ENCODE measurements around the gene GTF3C1. TPM values are rescaled to one million over a fixed set of nuclear protein-coding genes. Genes with fewer than 3 reads are reported as not detected.

The GTF3C1 gene
- total and polyA plus RNA-seq, 2 donors (not counting 1 experiment from before 2014, with no cell fraction given), result 31.2 to 49.6 TPM

GRCh38 chr16:27531826-27532800 lies 17.6 kb downstream of the GTF3C1 start:
- Histone ChIP-seq H2AFZ (ENCODE audit: insufficient read depth, low read depth, low read length, poor library complexity, severe bottlenecking) (no peak overlapping the region), H3K79me2 (ENCODE audit: control insufficient read depth, insufficient read depth, low read length) (no peaks in the 10 kb centered on the region), H3K4me1 (ENCODE audit: control insufficient read depth in 2 of 2, insufficient read depth in 2 of 2, low read length in 2 of 2) (no peaks in the 10 kb centered on the region), H3K27me3 (replicated peaks in 1 of 4; ENCODE audit: control extremely low read depth in 1 of 4, control insufficient read depth in 3 of 4, insufficient read depth in 4 of 4, low read length in 3 of 4) (no peaks in the 10 kb centered on the region), H3K9ac (ENCODE audit: low read length) (no peak overlapping the region), H4K20me1 (ENCODE audit: control insufficient read depth, insufficient read depth, low read length, poor library complexity, severe bottlenecking) (no peaks in the 10 kb centered on the region), H3K9me3 (ENCODE audit: control extremely low read depth in 1 of 3, control insufficient read depth in 2 of 3, insufficient read depth in 1 of 3, low read length in 2 of 3) (no peaks in the 10 kb centered on the region), H3K27ac (ENCODE audit: low read length in 2 of 2) (no peak overlapping the region), H3K4me2 (replicated peaks; ENCODE audit: low read depth, low read length, poor library complexity, severe bottlenecking) (no peak overlapping the region), H3K4me3 (ENCODE audit: control extremely low read depth in 1 of 5, extremely low read depth in 1 of 5, insufficient read depth in 1 of 5, low read depth in 2 of 5, low read length in 4 of 5) (no peak overlapping the region), H3K36me3 (replicated peaks in 1 of 2; ENCODE audit: control extremely low read depth in 1 of 2, control insufficient read depth in 1 of 2, extremely low read depth in 1 of 2, insufficient read depth in 2 of 2, low read length in 1 of 2) (peaks cover 3 to 69% of the 10 kb centered on the region in 2 experiments)
- intact Hi-C loops (cut with micrococcal nuclease), result no loop called here
- ChIA-PET CTCF (no interaction called here), POLR2A (no interaction called here)
- DNase-seq, result no peak
- WGBS (ENCODE audit: insufficient coverage), result 48% methylated on average over 17 of the region's 19 CpGs
- Mint-ChIP-seq H3K4me3 (no peak overlapping the region), H3K27me3 (no peaks in the 10 kb centered on the region), H3K4me1 (no peaks in the 10 kb centered on the region), H3K27ac (no peak overlapping the region), H3K9me3 (ENCODE audit: insufficient read depth) (no peaks in the 10 kb centered on the region)
- no peak for ATAC-seq (ENCODE audit: low read depth)
- TF ChIP-seq EZH2 (IDR thresholded peaks at IDR 0.05; ENCODE audit: borderline replicate concordance, insufficient read depth, low read depth, low read length, poor library complexity, severe bottlenecking) (no peak), CTCF (IDR thresholded peaks at IDR 0.05) (no peak)

- DNase-seq (no peak), ATAC-seq (ENCODE audit: low read depth) (no peak)
- no peaks in the 10 kb centered on the region for H3K79me2 ChIP-seq (ENCODE audit: control insufficient read depth, insufficient read depth, low read length)
- H3K4me1 ChIP-seq (ENCODE audit: control insufficient read depth in 2 of 2, insufficient read depth in 2 of 2, low read length in 2 of 2), result no peaks in the 10 kb centered on the region
- Mint-ChIP-seq H3K27me3 (no peaks in the 10 kb centered on the region), H3K4me3 (no peak overlapping the region), H3K27ac (no peak overlapping the region), H3K4me1 (no peaks in the 10 kb centered on the region), H3K9me3 (ENCODE audit: insufficient read depth) (no peaks in the 10 kb centered on the region)
- WGBS (ENCODE audit: insufficient coverage), result 42% methylated on average over 2 of the region's 2 CpGs
- H4K20me1 ChIP-seq (ENCODE audit: control insufficient read depth, insufficient read depth, low read length, poor library complexity, severe bottlenecking), result no peaks in the 10 kb centered on the region
- CTCF ChIA-PET, result no interaction called here
- TF ChIP-seq CTCF (IDR thresholded peaks at IDR 0.05), result no peak
- POLR2A ChIA-PET, result no interaction called here
- no peaks in the 10 kb centered on the region for H3K27me3 ChIP-seq (replicated peaks in 1 of 4; ENCODE audit: control extremely low read depth in 1 of 4, control insufficient read depth in 3 of 4, insufficient read depth in 4 of 4, low read length in 3 of 4)
- no peak overlapping the region for H3K4me2 ChIP-seq (replicated peaks; ENCODE audit: low read depth, low read length, poor library complexity, severe bottlenecking)
- no peak overlapping the region for H3K4me3 ChIP-seq (ENCODE audit: control extremely low read depth in 1 of 5, extremely low read depth in 1 of 5, insufficient read depth in 1 of 5, low read depth in 2 of 5, low read length in 4 of 5)
- H3K36me3 ChIP-seq (replicated peaks in 1 of 2; ENCODE audit: control extremely low read depth in 1 of 2, control insufficient read depth in 1 of 2, extremely low read depth in 1 of 2, insufficient read depth in 2 of 2, low read length in 1 of 2), result peaks cover 0 to 69% of the 10 kb centered on the region in 2 experiments
- intact Hi-C loops (cut with micrococcal nuclease), result no loop called here
- no peak overlapping the region for H3K9ac ChIP-seq (ENCODE audit: low read length)
- H3K9me3 ChIP-seq (ENCODE audit: control extremely low read depth in 1 of 3, control insufficient read depth in 2 of 3, insufficient read depth in 1 of 3, low read length in 2 of 3), result no peaks in the 10 kb centered on the region
- no peak overlapping the region for H2AFZ ChIP-seq (ENCODE audit: insufficient read depth, low read depth, low read length, poor library complexity, severe bottlenecking)
- H3K27ac ChIP-seq (ENCODE audit: low read length in 2 of 2), result no peak overlapping the region
These were observed 18.5 kb downstream of the GTF3C1 start for GRCh38 chr16:27531186-27531585.
